Nephron (organoid): ENCODE measurements around the gene ZNF322.

Source experiments
- H3K27ac Mint-ChIP-seq, 3 experiments: 2 replicates each; pipeline ENCODE4 v1.8.0; 2020; ENCODE audit warnings: mixed read lengths in 3 of 3, mild to moderate bottlenecking in 2 of 3, moderate library complexity in 1 of 3
- H3K27me3 Mint-ChIP-seq: 2 replicates; pipeline ENCODE4 v1.8.0; 2021; ENCODE audit warnings: low read depth, mild to moderate bottlenecking, moderate library complexity, mixed read lengths
- H3K36me3 Mint-ChIP-seq: 2 replicates; pipeline ENCODE4 v1.8.0; 2020; ENCODE audit warnings: low read depth, mixed read lengths
- H3K4me1 Mint-ChIP-seq: 2 replicates; pipeline ENCODE4 v1.8.0; 2020; ENCODE audit warnings: mixed read lengths
- H3K4me3 Mint-ChIP-seq, 3 experiments: 2 replicates each; pipeline ENCODE4 v1.8.0; 2020; ENCODE audit warnings: mild to moderate bottlenecking in 3 of 3, mixed read lengths in 3 of 3, moderate library complexity in 2 of 3
- H3K9me3 Mint-ChIP-seq: 2 replicates; pipeline ENCODE4 v1.8.0; 2020; ENCODE audit warnings: mixed read lengths
- TF ChIP-seq, protein P1 (sequence below), 3 experiments: fragments of 200-600 bp; sonication (generic); IDR thresholded peaks; one replicate each; pipeline ENCODE4 v1.5.0; 2021; ENCODE audit warnings: antibody characterized with exemption in 3 of 3; ENCODE audit not compliant: unreplicated experiment in 3 of 3

Gene ZNF322

GRCh38 chr6:26597821-26598220, 61.7 kb downstream of the ZNF322 start:
- Mint-ChIP-seq H3K4me1 (peaks cover 5% of the 10 kb centered on the region), H3K9me3 (no peaks in the 10 kb centered on the region), H3K27ac (peak overlapping the region in 1 of 3 experiments; percentile 6), H3K4me3 (no peak overlapping the region), H3K36me3 (peaks cover 14% of the 10 kb centered on the region), H3K27me3 (no peaks in the 10 kb centered on the region)
- TF ChIP-seq, protein P1, sequence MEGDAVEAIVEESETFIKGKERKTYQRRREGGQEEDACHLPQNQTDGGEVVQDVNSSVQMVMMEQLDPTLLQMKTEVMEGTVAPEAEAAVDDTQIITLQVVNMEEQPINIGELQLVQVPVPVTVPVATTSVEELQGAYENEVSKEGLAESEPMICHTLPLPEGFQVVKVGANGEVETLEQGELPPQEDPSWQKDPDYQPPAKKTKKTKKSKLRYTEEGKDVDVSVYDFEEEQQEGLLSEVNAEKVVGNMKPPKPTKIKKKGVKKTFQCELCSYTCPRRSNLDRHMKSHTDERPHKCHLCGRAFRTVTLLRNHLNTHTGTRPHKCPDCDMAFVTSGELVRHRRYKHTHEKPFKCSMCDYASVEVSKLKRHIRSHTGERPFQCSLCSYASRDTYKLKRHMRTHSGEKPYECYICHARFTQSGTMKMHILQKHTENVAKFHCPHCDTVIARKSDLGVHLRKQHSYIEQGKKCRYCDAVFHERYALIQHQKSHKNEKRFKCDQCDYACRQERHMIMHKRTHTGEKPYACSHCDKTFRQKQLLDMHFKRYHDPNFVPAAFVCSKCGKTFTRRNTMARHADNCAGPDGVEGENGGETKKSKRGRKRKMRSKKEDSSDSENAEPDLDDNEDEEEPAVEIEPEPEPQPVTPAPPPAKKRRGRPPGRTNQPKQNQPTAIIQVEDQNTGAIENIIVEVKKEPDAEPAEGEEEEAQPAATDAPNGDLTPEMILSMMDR (IDR thresholded peaks at IDR 0.05; ENCODE audit: unreplicated experiment in 3 of 3): no peak

DNA sequence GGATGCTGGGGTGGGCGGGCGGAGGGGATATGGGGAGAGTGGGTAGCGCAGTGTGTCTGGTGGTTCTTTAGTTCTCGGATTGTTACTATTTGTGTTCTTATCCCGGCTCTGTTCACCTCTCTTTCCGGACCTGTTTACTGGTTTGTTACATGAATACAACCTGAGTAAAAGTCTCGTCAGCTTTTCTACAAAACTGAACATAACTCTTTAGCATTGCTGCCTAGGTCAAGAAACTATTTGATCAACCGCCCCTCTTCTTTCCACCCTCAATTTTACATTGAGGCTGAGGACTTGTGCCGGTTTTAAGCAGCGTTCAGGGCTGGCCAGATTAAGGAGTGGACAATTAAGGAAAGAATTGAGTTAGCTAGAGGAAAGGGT, 62.2 kb downstream of the ZNF322 start:
- Mint-ChIP-seq H3K4me1 (peaks cover 5% of the 10 kb centered on the region), H3K9me3 (no peaks in the 10 kb centered on the region), H3K4me3 (no peak overlapping the region), H3K36me3 (peaks cover 14% of the 10 kb centered on the region), H3K27ac (no peak overlapping the region), H3K27me3 (no peaks in the 10 kb centered on the region)
- TF ChIP-seq, protein P1 (IDR thresholded peaks at IDR 0.05; ENCODE audit: unreplicated experiment in 3 of 3): no peak

DNA sequence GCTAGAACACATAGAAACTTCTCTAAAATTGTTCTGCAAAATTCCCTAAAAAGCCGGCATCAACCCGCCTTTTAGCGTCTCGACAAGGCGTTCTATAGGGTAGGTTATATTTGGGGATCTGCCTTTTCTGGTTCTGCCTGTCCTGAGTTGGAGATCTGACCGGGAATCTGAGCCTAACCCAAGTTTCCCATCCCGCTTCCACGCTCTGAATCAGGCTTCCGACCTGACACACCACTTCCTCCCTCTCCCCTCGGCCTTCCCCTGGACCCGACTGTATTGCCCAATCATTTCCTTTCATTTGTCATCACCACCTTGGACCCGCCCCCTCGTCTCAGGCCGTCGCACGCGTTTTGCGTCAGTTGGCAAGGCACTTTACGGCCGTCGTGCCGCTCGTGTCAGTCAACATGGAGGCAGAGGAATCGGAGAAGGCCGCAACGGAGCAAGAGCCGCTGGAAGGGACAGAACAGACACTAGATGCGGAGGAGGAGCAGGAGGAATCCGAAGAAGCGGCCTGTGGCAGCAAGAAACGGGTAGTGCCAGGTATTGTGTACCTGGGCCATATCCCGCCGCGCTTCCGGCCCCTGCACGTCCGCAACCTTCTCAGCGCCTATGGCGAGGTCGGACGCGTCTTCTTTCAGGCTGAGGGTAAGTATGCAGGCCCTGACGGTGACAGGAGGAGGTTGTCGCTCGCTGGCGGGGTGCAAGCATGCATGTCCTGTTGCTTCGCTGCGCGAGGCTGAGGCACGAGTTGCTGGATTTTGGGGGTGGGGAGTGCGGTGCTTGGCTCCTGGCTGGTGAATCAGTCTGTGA, 62.8 kb downstream of the ZNF322 start, which contains the start of gene ABT1:
ABT1 (plus strand) TSS at position 375 of the 810 bp plus-strand sequence; CDS start at position 405, 30 bp downstream.
- H3K27ac Mint-ChIP-seq: no peak within 1 kb of the TSS
- no peaks in the 10 kb centered on the region for H3K27me3 Mint-ChIP-seq
- H3K4me3 Mint-ChIP-seq: no peak within 1 kb of the TSS
- H3K9me3 Mint-ChIP-seq: no peaks in the 10 kb centered on the region
- peaks cover 5% of the 10 kb centered on the region for H3K4me1 Mint-ChIP-seq
- H3K36me3 Mint-ChIP-seq: peaks cover 14% of the 10 kb centered on the region
- TF ChIP-seq, protein P1 (IDR thresholded peaks at IDR 0.05; ENCODE audit: unreplicated experiment in 3 of 3): no peak

GRCh38 chr6:26595669-26596269, 63.8 kb downstream of the ZNF322 start:
- Mint-ChIP-seq H3K4me3 (no peak overlapping the region), H3K36me3 (peaks cover 14% of the 10 kb centered on the region), H3K9me3 (no peaks in the 10 kb centered on the region), H3K27me3 (no peaks in the 10 kb centered on the region), H3K4me1 (peaks cover 5% of the 10 kb centered on the region), H3K27ac (no peak overlapping the region)
- TF ChIP-seq, protein P1 (IDR thresholded peaks at IDR 0.05; ENCODE audit: unreplicated experiment in 3 of 3): peak; percentile 97 to 98 (median 98)

- Mint-ChIP-seq H3K27ac (no peak overlapping the region), H3K9me3 (no peaks in the 10 kb centered on the region), H3K27me3 (peaks cover 6% of the 10 kb centered on the region), H3K36me3 (peaks cover 10% of the 10 kb centered on the region), H3K4me1 (peaks cover 5% of the 10 kb centered on the region), H3K4me3 (peak overlapping the region in 2 of 3 experiments; percentile 47 to 66)
- TF ChIP-seq, protein P1 (IDR thresholded peaks at IDR 0.05; ENCODE audit: unreplicated experiment in 3 of 3): no peak
These were observed 64.6 kb downstream of the ZNF322 start for GRCh38 chr6:26594730-26595632.
